HepG2 (cell line): Measurements from ENCODE around the gene GRHPR. TPM values are rescaled to one million over a fixed set of nuclear protein-coding genes. Genes with fewer than 3 reads are reported as not detected.

Experiments used
- ELF4 ChIP-seq: sonication (generic); formaldehyde crosslinking; IDR thresholded peaks from 2 replicates; pipeline ENCODE4 v1.5.0; 2020; ENCODE audit warnings: missing genetic modification reagents, mild to moderate bottlenecking, moderate library complexity, borderline replicate concordance
- FOXO1 ChIP-seq: sonication (generic); formaldehyde crosslinking; IDR thresholded peaks from 2 replicates; pipeline ENCODE4 v1.4.0; 2020; ENCODE audit warnings: missing genetic modification reagents
- HNRNPUL1 ChIP-seq: fragments of 200-400 bp; formaldehyde crosslinking; IDR thresholded peaks from 2 replicates; pipeline ENCODE4 v1.6.1; 2017; ENCODE audit warnings: low read depth, mild to moderate bottlenecking, low read length, moderate library complexity
- MIER2 ChIP-seq: IDR thresholded peaks from 2 replicates; pipeline ENCODE4 v1.6.1; 2016; ENCODE audit warnings: missing biosample characterization, missing genetic modification reagents
- MIXL1 ChIP-seq: IDR thresholded peaks from 2 replicates; pipeline ENCODE4 v1.6.1; 2016
- MTF2 ChIP-seq: sonication (generic); formaldehyde crosslinking; IDR thresholded peaks from 2 replicates; pipeline ENCODE4 v1.5.0; 2020; ENCODE audit warnings: missing genetic modification reagents, borderline replicate concordance
- MYPOP ChIP-seq: sonication (generic); formaldehyde crosslinking; IDR thresholded peaks from 2 replicates; pipeline ENCODE4 v1.8.1; 2023; ENCODE audit warnings: mild to moderate bottlenecking, moderate library complexity, missing genetic modification reagents
- NBN ChIP-seq: fragments of 450-650 bp; conservative IDR thresholded peaks from 2 replicates; pipeline ENCODE4 v1.6.1; 2017
- RFX1 ChIP-seq: fragments of 450-650 bp; IDR thresholded peaks from 2 replicates; pipeline ENCODE4 v1.6.1; 2017
- RFXANK ChIP-seq: IDR thresholded peaks from 2 replicates; pipeline ENCODE4 v1.6.1; 2016
- SAFB2 ChIP-seq: sonication (generic); formaldehyde crosslinking; IDR thresholded peaks from 2 replicates; pipeline ENCODE4 v1.5.1; 2020; ENCODE audit warnings: missing genetic modification reagents, low read depth, mild to moderate bottlenecking, borderline replicate concordance
- SRF ChIP-seq: IDR thresholded peaks from 2 replicates; pipeline ENCODE4 v1.6.1; 2011; ENCODE audit warnings: mild to moderate bottlenecking, low read depth, low read length, moderate library complexity
- SRY ChIP-seq: sonication (generic); formaldehyde crosslinking; IDR thresholded peaks from 2 replicates; pipeline ENCODE4 v1.8.0; 2022; ENCODE audit warnings: mild to moderate bottlenecking, missing genetic modification reagents
- ZMYM2 ChIP-seq: sonication (generic); formaldehyde crosslinking; IDR thresholded peaks from 2 replicates; pipeline ENCODE4 v1.8.0; 2022; ENCODE audit warnings: mild to moderate bottlenecking, missing genetic modification reagents
- ZNF335 ChIP-seq: sonication (generic); formaldehyde crosslinking; IDR thresholded peaks from 2 replicates; pipeline ENCODE4 v1.4.0; 2020; ENCODE audit warnings: missing genetic modification reagents
- ZNF44 ChIP-seq: sonication (generic); formaldehyde crosslinking; IDR thresholded peaks from 2 replicates; pipeline ENCODE4 v1.5.1; 2020; ENCODE audit warnings: mild to moderate bottlenecking, missing genetic modification reagents
- ZNF468 ChIP-seq: sonication (generic); formaldehyde crosslinking; IDR thresholded peaks from 2 replicates; pipeline ENCODE4 v1.8.0; 2022; ENCODE audit warnings: mild to moderate bottlenecking, moderate library complexity, missing genetic modification reagents
- ZNF512 ChIP-seq: sonication (generic); formaldehyde crosslinking; IDR thresholded peaks from 2 replicates; pipeline ENCODE4 v1.4.0; 2020; ENCODE audit warnings: mild to moderate bottlenecking, missing genetic modification reagents
- ZNF564 ChIP-seq: sonication (generic); formaldehyde crosslinking; IDR thresholded peaks from 2 replicates; pipeline ENCODE4 v1.8.1; 2023; ENCODE audit warnings: mild to moderate bottlenecking, missing genetic modification reagents
- ZNF709 ChIP-seq: sonication (generic); formaldehyde crosslinking; IDR thresholded peaks from 2 replicates; pipeline ENCODE4 v1.5.0; 2020; ENCODE audit warnings: mild to moderate bottlenecking, missing genetic modification reagents
- polyA plus RNA-seq, 8 experiments: library from polyadenylated mRNA; depleted of rRNA in 3 of 8; stranded (reverse) in 7 of 8; unstranded in 1 of 8; fragments of >200 nt; fragmentation: Illumina TruSeq in 4 of 8; extraction: Trizol in 4 of 8; gene quantifications; 2 replicates each; pipeline versions ENCODE4 v1.2.1 to v1.2.3, GENCODE V29; 2011 to 2016; ENCODE audit warnings: low read depth in 4 of 8, missing spikeins in 1 of 8, mixed read lengths in 1 of 8; ENCODE audit not compliant: insufficient read depth in 1 of 8
- total RNA-seq, 5 experiments: library from RNA; depleted of rRNA; stranded (reverse); fragments of >200 nt; fragmentation: Illumina TruSeq; extraction: Trizol; gene quantifications; 2 replicates each; pipeline ENCODE4 v1.2.3, GENCODE V29; 2016; ENCODE audit warnings: low read depth in 1 of 5
- TF ChIP-seq, protein P1 (sequence below): sonication (generic); formaldehyde crosslinking; IDR thresholded peaks from 2 replicates; pipeline ENCODE4 v1.4.0; 2020; ENCODE audit warnings: mild to moderate bottlenecking, missing genetic modification reagents
- TF ChIP-seq, protein P2 (sequence below): sonication (generic); formaldehyde crosslinking; IDR thresholded peaks from 2 replicates; pipeline ENCODE4 v1.9.0; 2021; ENCODE audit warnings: missing genetic modification reagents, mild to moderate bottlenecking, borderline replicate concordance
- TF ChIP-seq, protein P3 (sequence below): sonication (generic); formaldehyde crosslinking; IDR thresholded peaks from 2 replicates; pipeline ENCODE4 v1.8.1; 2023; ENCODE audit warnings: mild to moderate bottlenecking, missing genetic modification reagents

GRHPR gene
- total and polyA plus RNA-seq, 2 of the 13 experiments (the other 11 are each of a cell fraction or from before 2014, with no cell fraction given) = 113 to 115 TPM

GRCh38 chr9:37415011-37415719 lies 7.3 kb upstream of the GRHPR start (continued):
- no peak for TF ChIP-seq RFXANK
- TF ChIP-seq, protein P1, sequence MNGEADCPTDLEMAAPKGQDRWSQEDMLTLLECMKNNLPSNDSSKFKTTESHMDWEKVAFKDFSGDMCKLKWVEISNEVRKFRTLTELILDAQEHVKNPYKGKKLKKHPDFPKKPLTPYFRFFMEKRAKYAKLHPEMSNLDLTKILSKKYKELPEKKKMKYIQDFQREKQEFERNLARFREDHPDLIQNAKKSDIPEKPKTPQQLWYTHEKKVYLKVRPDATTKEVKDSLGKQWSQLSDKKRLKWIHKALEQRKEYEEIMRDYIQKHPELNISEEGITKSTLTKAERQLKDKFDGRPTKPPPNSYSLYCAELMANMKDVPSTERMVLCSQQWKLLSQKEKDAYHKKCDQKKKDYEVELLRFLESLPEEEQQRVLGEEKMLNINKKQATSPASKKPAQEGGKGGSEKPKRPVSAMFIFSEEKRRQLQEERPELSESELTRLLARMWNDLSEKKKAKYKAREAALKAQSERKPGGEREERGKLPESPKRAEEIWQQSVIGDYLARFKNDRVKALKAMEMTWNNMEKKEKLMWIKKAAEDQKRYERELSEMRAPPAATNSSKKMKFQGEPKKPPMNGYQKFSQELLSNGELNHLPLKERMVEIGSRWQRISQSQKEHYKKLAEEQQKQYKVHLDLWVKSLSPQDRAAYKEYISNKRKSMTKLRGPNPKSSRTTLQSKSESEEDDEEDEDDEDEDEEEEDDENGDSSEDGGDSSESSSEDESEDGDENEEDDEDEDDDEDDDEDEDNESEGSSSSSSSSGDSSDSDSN (CRISPR knock-in tag) = no peak
- no peak for TF ChIP-seq ZNF709
- TF ChIP-seq ZNF44 (CRISPR knock-in tag) = no peak
- TF ChIP-seq, protein P2, sequence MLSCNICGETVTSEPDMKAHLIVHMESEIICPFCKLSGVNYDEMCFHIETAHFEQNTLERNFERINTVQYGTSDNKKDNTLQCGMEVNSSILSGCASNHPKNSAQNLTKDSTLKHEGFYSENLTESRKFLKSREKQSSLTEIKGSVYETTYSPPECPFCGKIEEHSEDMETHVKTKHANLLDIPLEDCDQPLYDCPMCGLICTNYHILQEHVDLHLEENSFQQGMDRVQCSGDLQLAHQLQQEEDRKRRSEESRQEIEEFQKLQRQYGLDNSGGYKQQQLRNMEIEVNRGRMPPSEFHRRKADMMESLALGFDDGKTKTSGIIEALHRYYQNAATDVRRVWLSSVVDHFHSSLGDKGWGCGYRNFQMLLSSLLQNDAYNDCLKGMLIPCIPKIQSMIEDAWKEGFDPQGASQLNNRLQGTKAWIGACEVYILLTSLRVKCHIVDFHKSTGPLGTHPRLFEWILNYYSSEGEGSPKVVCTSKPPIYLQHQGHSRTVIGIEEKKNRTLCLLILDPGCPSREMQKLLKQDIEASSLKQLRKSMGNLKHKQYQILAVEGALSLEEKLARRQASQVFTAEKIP = no peak
- no peak for TF ChIP-seq ZNF468 (CRISPR knock-in tag)
- TF ChIP-seq ELF4 (CRISPR knock-in tag) = no peak
- TF ChIP-seq RFX1 = no peak
- no peak for TF ChIP-seq MIXL1 (CRISPR knock-in tag)
- 0 out of 2 replicates have a peak, but pooled peaks have one; percentile 14 for TF ChIP-seq MIER2
- TF ChIP-seq MTF2 (CRISPR knock-in tag) = no peak
- TF ChIP-seq SRF = no peak
- TF ChIP-seq, protein P3, sequence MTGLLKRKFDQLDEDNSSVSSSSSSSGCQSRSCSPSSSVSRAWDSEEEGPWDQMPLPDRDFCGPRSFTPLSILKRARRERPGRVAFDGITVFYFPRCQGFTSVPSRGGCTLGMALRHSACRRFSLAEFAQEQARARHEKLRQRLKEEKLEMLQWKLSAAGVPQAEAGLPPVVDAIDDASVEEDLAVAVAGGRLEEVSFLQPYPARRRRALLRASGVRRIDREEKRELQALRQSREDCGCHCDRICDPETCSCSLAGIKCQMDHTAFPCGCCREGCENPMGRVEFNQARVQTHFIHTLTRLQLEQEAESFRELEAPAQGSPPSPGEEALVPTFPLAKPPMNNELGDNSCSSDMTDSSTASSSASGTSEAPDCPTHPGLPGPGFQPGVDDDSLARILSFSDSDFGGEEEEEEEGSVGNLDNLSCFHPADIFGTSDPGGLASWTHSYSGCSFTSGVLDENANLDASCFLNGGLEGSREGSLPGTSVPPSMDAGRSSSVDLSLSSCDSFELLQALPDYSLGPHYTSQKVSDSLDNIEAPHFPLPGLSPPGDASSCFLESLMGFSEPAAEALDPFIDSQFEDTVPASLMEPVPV (CRISPR knock-in tag) = no peak
- no peak for TF ChIP-seq SAFB2 (CRISPR knock-in tag)
- TF ChIP-seq ZNF512 (CRISPR knock-in tag) = no peak
- no peak for TF ChIP-seq NBN
- TF ChIP-seq ZNF335 = no peak
- no peak for TF ChIP-seq ZNF564 (CRISPR knock-in tag)
- TF ChIP-seq ZMYM2 (CRISPR knock-in tag) = 0 out of 2 replicates have a peak, but pooled peaks have one; percentile 47
- TF ChIP-seq FOXO1 (CRISPR knock-in tag) = no peak
- TF ChIP-seq HNRNPUL1 = no peak
- TF ChIP-seq MYPOP (CRISPR knock-in tag) = no peak
- TF ChIP-seq SRY (CRISPR knock-in tag) = no peak; the same call in 1 of the 2 replicates
